ENCODE data around the gene DAZAP1. TPM values are rescaled to one million over a fixed set of nuclear protein-coding genes. Genes with fewer than 3 reads are reported as not detected.

The DAZAP1 gene
- total RNA-seq, 4 donors from 2014 or later: 34.4 to 77.3 (median 67.7) TPM

DNA sequence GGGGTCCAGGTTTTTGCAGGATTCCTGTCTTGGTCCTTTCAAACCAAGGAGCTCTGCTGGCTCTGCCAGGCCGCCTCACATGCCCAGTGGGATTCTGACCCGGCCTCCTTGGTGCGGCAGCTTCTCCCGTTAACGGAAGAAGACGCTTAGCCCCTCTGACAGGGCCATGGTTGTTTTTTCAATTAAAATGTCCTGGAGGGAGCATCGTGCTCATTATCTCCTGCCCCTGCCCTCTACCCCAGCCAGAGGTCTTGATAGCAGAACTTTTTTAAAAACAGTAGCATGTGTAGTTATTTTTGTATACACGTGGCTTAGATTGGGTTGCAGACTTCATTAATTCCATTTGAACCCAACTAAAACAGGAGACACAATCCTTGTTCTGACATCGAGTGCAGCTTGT lies 19.4 kb downstream of the DAZAP1 start:
- no peak for DNase-seq
- 87 to 88% methylated on average over 9 of the region's 9 CpGs for WGBS, 2 donors
- Histone ChIP-seq H3K27me3 (no peaks in the 10 kb centered on the region), H3K4me3 (replicated peaks in 1 of 3) (no peak overlapping the region), H3K4me1 (no peaks in the 10 kb centered on the region), H3K36me3 (peaks cover 58 to 63% of the 10 kb centered on the region in 2 donors), H3K9me3 (no peaks in the 10 kb centered on the region), H3K27ac (no peak overlapping the region)
- intact Hi-C loops (cut with DNase I): no loop called here
- TF ChIP-seq, protein P1, sequence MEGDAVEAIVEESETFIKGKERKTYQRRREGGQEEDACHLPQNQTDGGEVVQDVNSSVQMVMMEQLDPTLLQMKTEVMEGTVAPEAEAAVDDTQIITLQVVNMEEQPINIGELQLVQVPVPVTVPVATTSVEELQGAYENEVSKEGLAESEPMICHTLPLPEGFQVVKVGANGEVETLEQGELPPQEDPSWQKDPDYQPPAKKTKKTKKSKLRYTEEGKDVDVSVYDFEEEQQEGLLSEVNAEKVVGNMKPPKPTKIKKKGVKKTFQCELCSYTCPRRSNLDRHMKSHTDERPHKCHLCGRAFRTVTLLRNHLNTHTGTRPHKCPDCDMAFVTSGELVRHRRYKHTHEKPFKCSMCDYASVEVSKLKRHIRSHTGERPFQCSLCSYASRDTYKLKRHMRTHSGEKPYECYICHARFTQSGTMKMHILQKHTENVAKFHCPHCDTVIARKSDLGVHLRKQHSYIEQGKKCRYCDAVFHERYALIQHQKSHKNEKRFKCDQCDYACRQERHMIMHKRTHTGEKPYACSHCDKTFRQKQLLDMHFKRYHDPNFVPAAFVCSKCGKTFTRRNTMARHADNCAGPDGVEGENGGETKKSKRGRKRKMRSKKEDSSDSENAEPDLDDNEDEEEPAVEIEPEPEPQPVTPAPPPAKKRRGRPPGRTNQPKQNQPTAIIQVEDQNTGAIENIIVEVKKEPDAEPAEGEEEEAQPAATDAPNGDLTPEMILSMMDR (IDR thresholded peaks at IDR 0.05): no peak
- no peak for TF ChIP-seq POLR2A (IDR thresholded peaks at IDR 0.05)

DNA sequence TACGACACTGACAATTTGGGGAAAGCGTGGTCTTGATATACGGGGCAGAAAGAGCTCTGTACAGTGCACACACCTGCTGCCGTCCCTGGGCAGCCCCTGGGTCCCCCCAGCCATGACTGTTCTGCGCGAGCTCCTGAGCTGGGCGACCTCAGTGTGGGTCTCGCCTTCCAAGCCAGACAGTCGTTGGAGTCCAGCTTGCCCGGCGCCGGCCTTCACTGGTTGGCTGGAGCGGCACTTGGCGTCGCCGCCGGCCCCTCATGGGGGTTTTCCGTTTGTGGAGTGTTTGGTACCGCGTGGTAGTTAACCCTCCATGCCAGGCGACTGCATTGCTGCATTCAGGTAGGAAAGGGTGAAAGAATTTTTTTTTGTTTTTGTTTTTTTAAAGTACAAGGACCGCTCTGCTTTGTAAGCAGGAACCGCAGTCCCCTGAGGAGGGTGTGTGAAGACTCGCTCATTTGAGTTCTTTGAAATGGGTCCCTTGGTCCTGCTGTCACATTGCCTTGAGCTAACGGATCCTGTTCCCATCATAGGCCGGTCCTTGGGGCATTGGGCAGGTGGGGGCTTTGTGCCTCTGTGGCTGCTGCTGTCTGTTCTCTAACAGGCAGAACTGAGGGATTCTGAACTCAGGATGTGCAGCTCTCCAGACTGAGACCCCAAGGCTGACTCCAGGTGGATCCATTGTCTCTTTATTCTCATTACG lies 20.0 kb downstream of the DAZAP1 start:
- no peak for DNase-seq
- Histone ChIP-seq H3K4me3 (replicated peaks in 1 of 3) (no peak overlapping the region), H3K9me3 (no peaks in the 10 kb centered on the region), H3K27ac (no peak overlapping the region), H3K27me3 (no peaks in the 10 kb centered on the region), H3K36me3 (peaks cover 58 to 63% of the 10 kb centered on the region in 2 donors), H3K4me1 (no peaks in the 10 kb centered on the region)
- intact Hi-C loops (cut with DNase I): no loop called here
- TF ChIP-seq, protein P1 (IDR thresholded peaks at IDR 0.05): no peak
- TF ChIP-seq POLR2A (IDR thresholded peaks at IDR 0.05): no peak
- 90% methylated on average over 21 to 27 of the region's 27 CpGs for WGBS, 2 donors

DNA sequence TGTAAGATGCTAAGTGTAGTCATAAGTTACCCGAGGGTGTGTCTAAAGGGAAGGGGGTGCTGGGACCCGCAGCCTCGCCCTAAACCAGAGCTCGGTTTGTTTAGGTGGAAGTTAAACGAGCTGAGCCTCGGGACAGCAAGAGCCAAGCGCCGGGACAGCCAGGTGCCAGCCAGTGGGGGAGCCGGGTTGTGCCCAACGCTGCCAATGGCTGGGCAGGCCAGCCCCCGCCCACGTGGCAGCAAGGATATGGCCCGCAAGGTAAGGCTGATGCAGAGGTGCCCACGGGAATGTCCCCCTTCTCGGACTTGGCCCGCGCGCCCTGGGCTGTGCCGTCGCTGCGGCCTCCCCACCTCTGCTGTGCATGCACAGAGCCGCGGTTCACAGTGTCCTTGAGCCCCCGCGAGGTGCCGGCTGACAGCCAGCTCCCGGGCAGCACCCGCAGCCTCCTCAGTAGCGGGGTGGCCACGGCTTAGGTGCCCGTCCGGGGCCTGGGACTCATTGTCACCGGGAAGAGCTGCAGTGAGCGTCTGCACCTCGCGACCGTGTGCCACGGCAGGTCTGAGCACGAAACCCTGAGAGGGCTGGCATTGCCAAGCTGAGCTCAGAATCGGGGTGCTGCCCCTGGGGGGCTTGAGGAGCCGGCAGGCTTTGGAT lies 21.5 kb downstream of the DAZAP1 start:
- intact Hi-C loops (cut with DNase I): no loop called here
- H3K9me3 ChIP-seq: no peaks in the 10 kb centered on the region
- no peak overlapping the region for H3K27ac ChIP-seq
- peaks cover 59 to 63% of the 10 kb centered on the region in 2 donors for H3K36me3 ChIP-seq
- no peaks in the 10 kb centered on the region for H3K27me3 ChIP-seq
- no peak for DNase-seq
- H3K4me1 ChIP-seq: no peaks in the 10 kb centered on the region
- TF ChIP-seq, protein P1 (IDR thresholded peaks at IDR 0.05): no peak
- TF ChIP-seq POLR2A (IDR thresholded peaks at IDR 0.05): no peak
- no peak overlapping the region for H3K4me3 ChIP-seq (replicated peaks in 1 of 3)
- 88 to 92% methylated on average over 22 of the region's 41 CpGs for WGBS, 2 donors

DNA sequence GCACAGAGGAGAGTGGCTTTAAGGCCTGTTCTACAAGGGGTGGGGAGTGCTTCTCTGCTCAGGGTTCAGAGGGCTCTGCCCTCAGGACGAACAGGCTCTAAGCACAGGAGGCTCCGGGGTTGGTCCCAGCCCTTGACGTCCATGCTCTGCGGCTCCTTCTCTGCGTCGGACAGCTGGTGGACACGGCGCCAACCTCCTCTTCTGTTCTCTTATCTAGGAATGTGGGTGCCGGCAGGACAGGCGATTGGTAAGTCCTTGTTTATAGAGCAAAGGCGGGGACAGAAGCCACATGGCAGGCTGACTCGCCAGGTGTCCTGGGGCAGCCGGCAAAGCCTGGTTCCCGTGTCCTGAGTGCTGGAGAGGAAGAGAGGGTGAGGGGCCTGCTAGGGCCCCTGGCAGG lies 22.4 kb downstream of the DAZAP1 start:
- Histone ChIP-seq H3K4me3 (replicated peaks in 1 of 3) (no peak overlapping the region), H3K27me3 (no peaks in the 10 kb centered on the region), H3K9me3 (no peaks in the 10 kb centered on the region), H3K4me1 (no peaks in the 10 kb centered on the region), H3K27ac (no peak overlapping the region), H3K36me3 (peaks cover 65 to 67% of the 10 kb centered on the region in 2 donors)
- 86 to 88% methylated on average over 10 to 13 of the region's 14 CpGs for WGBS, 2 donors
- TF ChIP-seq, protein P1 (IDR thresholded peaks at IDR 0.05): no peak
- TF ChIP-seq POLR2A (IDR thresholded peaks at IDR 0.05): no peak
- intact Hi-C loops (cut with DNase I): no loop called here
- DNase-seq: no peak

DNA sequence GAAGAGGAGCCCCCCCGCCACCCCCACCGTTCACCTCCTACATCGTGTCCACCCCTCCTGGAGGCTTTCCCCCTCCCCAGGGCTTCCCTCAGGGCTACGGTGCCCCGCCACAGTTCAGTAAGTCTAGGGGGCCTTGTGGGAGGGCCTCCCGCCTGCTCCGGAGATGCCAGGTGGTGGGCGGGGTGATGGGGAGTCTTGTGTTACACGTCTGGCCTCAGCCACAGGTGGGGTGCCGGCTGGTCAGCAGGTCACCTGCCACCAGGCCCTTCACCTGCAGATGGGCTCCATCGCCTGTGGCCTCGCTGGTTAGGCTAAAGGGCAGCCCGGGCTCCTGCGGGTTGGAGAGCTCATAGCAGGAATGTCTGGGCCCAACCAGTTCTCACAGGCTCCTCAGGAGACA lies 22.9 kb downstream of the DAZAP1 start:
- H3K4me3 ChIP-seq (replicated peaks in 1 of 3): no peak overlapping the region
- intact Hi-C loops (cut with DNase I): no loop called here
- H3K27ac ChIP-seq: no peak overlapping the region
- no peak for DNase-seq
- peaks cover 61 to 65% of the 10 kb centered on the region in 2 donors for H3K36me3 ChIP-seq
- H3K4me1 ChIP-seq: no peaks in the 10 kb centered on the region
- H3K27me3 ChIP-seq: no peaks in the 10 kb centered on the region
- WGBS, 2 donors: 88 to 91% methylated on average over 8 to 13 of the region's 14 CpGs
- no peak for TF ChIP-seq POLR2A (IDR thresholded peaks at IDR 0.05)
- TF ChIP-seq, protein P1 (IDR thresholded peaks at IDR 0.05): no peak
- H3K9me3 ChIP-seq: no peaks in the 10 kb centered on the region
